DOHH2 (cell line): Measurements from ENCODE around the gene STRN.

Experiments
- CTCF ChIP-seq: fragments of 200-600 bp; sonication (generic); IDR thresholded peaks from one replicate; pipeline ENCODE4 v1.5.1; 2014; ENCODE audit warnings: antibody characterized with exemption, mild to moderate bottlenecking, low read depth, low read length; ENCODE audit not compliant: poor library complexity, severe bottlenecking
- EZH2phosphoT487 ChIP-seq: fragments of 200-600 bp; sonication (generic); IDR thresholded peaks from 2 replicates; pipeline ENCODE4 v1.6.1; 2017; ENCODE audit warnings: borderline replicate concordance, mild to moderate bottlenecking, antibody characterized with exemption, low read length, moderate library complexity, mixed read lengths

- TF ChIP-seq CTCF (no peak), EZH2phosphoT487 (no peak)
Observed at GRCh38 chr2:36811071-36811470, 155.3 kb downstream of the STRN start.
